HepG2 (cell line): ENCODE data around the gene NLRP5. TPM values are rescaled to one million over a fixed set of nuclear protein-coding genes. Genes with fewer than 3 reads are reported as not detected.

Experiments used
- CENPT ChIP-seq: sonication (generic); formaldehyde crosslinking; IDR thresholded peaks from 2 replicates; pipeline ENCODE4 v1.8.0; 2022; ENCODE audit warnings: low read depth, mild to moderate bottlenecking, moderate library complexity, missing genetic modification reagents
- MAZ ChIP-seq, 2 experiments: sonication (generic) in 1 of 2; formaldehyde crosslinking in 1 of 2; IDR thresholded peaks; 2 replicates each; pipeline versions ENCODE4 v1.5.0 to v1.6.1; 2012 to 2020; ENCODE audit warnings: low read depth in 2 of 2, mild to moderate bottlenecking in 2 of 2, borderline replicate concordance in 1 of 2, improper control_type of control experiment in 1 of 2, low read length in 1 of 2, missing genetic modification reagents in 1 of 2, moderate library complexity in 1 of 2
- NRL ChIP-seq: sonication (generic); formaldehyde crosslinking; IDR thresholded peaks from 2 replicates; pipeline ENCODE4 v1.5.0; 2020; ENCODE audit warnings: missing genetic modification reagents, mild to moderate bottlenecking, moderate library complexity, borderline replicate concordance
- PAWR ChIP-seq: sonication (generic); formaldehyde crosslinking; IDR thresholded peaks from 2 replicates; pipeline ENCODE4 v1.4.0; 2020; ENCODE audit warnings: missing genetic modification reagents, mild to moderate bottlenecking, borderline replicate concordance
- THAP11 ChIP-seq: IDR thresholded peaks from 2 replicates; pipeline ENCODE4 v1.6.1; 2016; ENCODE audit warnings: missing biosample characterization, missing genetic modification reagents
- ZFP36 ChIP-seq: fragments of 150-350 bp; IDR thresholded peaks from 2 replicates; pipeline ENCODE4 v1.6.1; 2018; ENCODE audit warnings: borderline replicate concordance, low read length, low read depth; ENCODE audit not compliant: partially characterized antibody
- ZNF205 ChIP-seq: IDR thresholded peaks from 2 replicates; pipeline ENCODE4 v1.6.1; 2018; ENCODE audit warnings: missing biosample characterization, missing genetic modification reagents
- ZNF510 ChIP-seq: sonication (generic); formaldehyde crosslinking; IDR thresholded peaks from 2 replicates; pipeline ENCODE4 v1.4.0; 2020; ENCODE audit warnings: low read depth, mild to moderate bottlenecking, missing genetic modification reagents
- polyA plus RNA-seq, 8 experiments: library from polyadenylated mRNA; depleted of rRNA in 3 of 8; stranded (reverse) in 7 of 8; unstranded in 1 of 8; fragments of >200 nt; fragmentation: Illumina TruSeq in 4 of 8; extraction: Trizol in 4 of 8; gene quantifications; 2 replicates each; pipeline versions ENCODE4 v1.2.1 to v1.2.3, GENCODE V29; 2011 to 2016; ENCODE audit warnings: low read depth in 4 of 8, missing spikeins in 1 of 8, mixed read lengths in 1 of 8; ENCODE audit not compliant: insufficient read depth in 1 of 8
- total RNA-seq, 5 experiments: library from RNA; depleted of rRNA; stranded (reverse); fragments of >200 nt; fragmentation: Illumina TruSeq; extraction: Trizol; gene quantifications; 2 replicates each; pipeline ENCODE4 v1.2.3, GENCODE V29; 2016; ENCODE audit warnings: low read depth in 1 of 5
- TF ChIP-seq, protein P1 (sequence below): sonication (generic); formaldehyde crosslinking; IDR thresholded peaks from 2 replicates; pipeline ENCODE4 v1.8.1; 2023; ENCODE audit warnings: missing genetic modification reagents, inconsistent platforms, borderline replicate concordance
- TF ChIP-seq, protein P2 (sequence below), 2 experiments: sonication (generic) in 1 of 2; formaldehyde crosslinking in 1 of 2; IDR thresholded peaks; 2 replicates each; pipeline versions ENCODE4 v1.4.0 to v1.6.1; 2018 to 2020; ENCODE audit warnings: missing genetic modification reagents in 2 of 2, borderline replicate concordance in 1 of 2, low read depth in 1 of 2, mild to moderate bottlenecking in 1 of 2, missing biosample characterization in 1 of 2
- TF ChIP-seq, protein P3 (sequence below): sonication (generic); formaldehyde crosslinking; IDR thresholded peaks from 2 replicates; pipeline ENCODE4 v1.4.0; 2020; ENCODE audit warnings: missing genetic modification reagents
- TF ChIP-seq, protein P4 (sequence below): sonication (generic); formaldehyde crosslinking; conservative IDR thresholded peaks from 2 replicates; pipeline ENCODE4 v1.8.0; 2022; ENCODE audit warnings: mild to moderate bottlenecking, moderate library complexity, missing genetic modification reagents

The NLRP5 gene
- total and polyA plus RNA-seq, 2 of the 13 experiments (the other 11 are each of a cell fraction or from before 2014, with no cell fraction given) = not detected

DNA sequence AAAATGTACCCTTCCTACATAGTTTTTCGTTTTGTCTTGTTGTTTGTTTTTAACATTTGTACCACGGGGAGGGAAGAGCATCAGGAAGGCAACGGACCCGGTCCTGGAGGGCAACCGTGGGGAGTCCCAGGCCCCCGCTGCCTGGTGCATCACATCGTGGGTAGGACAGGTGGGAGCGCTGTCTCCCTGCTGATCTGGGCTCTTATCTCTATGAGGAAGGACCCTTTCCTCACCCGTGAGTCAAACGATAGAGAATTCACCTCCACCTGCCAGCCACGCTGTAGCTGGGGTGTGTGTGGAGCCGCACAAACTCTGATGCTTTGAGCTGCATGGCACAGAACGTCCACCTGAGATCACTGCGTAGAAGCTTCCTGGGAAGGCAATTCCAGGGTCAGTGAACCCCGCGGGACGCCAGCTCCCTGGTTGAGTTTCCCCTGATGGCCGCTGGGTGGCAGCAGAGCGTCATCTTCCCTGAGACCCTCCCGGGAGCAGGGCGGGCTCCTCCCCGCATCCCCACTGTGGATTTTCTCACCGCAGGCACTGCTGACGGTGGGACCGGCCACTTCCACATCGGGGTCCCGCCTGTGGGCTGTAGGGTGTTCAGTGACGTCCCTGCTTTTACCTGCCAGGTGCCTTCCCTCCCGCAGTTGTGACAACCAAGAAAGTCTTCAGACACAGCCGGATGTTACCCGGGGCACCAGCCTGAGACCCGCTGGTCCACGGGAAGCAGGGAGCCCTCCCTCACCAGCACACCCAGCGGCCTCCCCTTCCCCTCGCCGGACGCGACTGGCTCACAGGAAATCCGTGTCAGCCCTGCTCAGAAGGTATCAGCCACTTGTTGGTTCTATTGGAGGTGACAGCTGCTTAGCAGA lies 79.8 kb downstream of the NLRP5 start (continued):
- TF ChIP-seq ZFP36 = no peak
- TF ChIP-seq, protein P1, sequence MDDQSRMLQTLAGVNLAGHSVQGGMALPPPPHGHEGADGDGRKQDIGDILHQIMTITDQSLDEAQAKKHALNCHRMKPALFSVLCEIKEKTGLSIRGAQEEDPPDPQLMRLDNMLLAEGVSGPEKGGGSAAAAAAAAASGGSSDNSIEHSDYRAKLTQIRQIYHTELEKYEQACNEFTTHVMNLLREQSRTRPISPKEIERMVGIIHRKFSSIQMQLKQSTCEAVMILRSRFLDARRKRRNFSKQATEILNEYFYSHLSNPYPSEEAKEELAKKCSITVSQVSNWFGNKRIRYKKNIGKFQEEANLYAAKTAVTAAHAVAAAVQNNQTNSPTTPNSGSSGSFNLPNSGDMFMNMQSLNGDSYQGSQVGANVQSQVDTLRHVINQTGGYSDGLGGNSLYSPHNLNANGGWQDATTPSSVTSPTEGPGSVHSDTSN (CRISPR knock-in tag) = no peak
- TF ChIP-seq ZNF510 (CRISPR knock-in tag) = 0 out of 2 replicates have a peak, but pooled peaks have one; percentile 66
- TF ChIP-seq, protein P2, sequence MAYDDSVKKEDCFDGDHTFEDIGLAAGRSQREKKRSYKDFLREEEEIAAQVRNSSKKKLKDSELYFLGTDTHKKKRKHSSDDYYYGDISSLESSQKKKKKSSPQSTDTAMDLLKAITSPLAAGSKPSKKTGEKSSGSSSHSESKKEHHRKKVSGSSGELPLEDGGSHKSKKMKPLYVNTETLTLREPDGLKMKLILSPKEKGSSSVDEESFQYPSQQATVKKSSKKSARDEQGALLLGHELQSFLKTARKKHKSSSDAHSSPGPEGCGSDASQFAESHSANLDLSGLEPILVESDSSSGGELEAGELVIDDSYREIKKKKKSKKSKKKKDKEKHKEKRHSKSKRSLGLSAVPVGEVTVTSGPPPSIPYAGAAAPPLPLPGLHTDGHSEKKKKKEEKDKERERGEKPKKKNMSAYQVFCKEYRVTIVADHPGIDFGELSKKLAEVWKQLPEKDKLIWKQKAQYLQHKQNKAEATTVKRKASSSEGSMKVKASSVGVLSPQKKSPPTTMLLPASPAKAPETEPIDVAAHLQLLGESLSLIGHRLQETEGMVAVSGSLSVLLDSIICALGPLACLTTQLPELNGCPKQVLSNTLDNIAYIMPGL (CRISPR knock-in tag; IDR thresholded peaks at IDR 0.05; ENCODE audit: borderline replicate concordance in 1 of 2, low read depth in 1 of 2) = 0 out of 4 replicates have a peak, but pooled peaks of 1 of the 2 experiments have one; percentile 59
- no peak for TF ChIP-seq MAZ (IDR thresholded peaks at IDR 0.05; ENCODE audit: borderline replicate concordance, low read depth, low read length)
- 0 out of 2 replicates have a peak, but pooled peaks have one; percentile 37 for TF ChIP-seq MAZ (CRISPR knock-in tag; IDR thresholded peaks at IDR 0.05; ENCODE audit: low read depth)
- TF ChIP-seq, protein P3, sequence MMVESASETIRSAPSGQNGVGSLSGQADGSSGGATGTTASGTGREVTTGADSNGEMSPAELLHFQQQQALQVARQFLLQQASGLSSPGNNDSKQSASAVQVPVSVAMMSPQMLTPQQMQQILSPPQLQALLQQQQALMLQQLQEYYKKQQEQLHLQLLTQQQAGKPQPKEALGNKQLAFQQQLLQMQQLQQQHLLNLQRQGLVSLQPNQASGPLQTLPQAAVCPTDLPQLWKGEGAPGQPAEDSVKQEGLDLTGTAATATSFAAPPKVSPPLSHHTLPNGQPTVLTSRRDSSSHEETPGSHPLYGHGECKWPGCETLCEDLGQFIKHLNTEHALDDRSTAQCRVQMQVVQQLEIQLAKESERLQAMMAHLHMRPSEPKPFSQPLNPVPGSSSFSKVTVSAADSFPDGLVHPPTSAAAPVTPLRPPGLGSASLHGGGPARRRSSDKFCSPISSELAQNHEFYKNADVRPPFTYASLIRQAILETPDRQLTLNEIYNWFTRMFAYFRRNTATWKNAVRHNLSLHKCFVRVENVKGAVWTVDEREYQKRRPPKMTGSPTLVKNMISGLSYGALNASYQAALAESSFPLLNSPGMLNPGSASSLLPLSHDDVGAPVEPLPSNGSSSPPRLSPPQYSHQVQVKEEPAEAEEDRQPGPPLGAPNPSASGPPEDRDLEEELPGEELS (CRISPR knock-in tag) = no peak
- TF ChIP-seq ZNF205 = no peak
- no peak for TF ChIP-seq THAP11 (CRISPR knock-in tag)
- TF ChIP-seq CENPT = no peak
- TF ChIP-seq PAWR = no peak
- peak; percentile 38; the same call in 1 of the 2 replicates for TF ChIP-seq NRL (CRISPR knock-in tag)
- TF ChIP-seq, protein P4, sequence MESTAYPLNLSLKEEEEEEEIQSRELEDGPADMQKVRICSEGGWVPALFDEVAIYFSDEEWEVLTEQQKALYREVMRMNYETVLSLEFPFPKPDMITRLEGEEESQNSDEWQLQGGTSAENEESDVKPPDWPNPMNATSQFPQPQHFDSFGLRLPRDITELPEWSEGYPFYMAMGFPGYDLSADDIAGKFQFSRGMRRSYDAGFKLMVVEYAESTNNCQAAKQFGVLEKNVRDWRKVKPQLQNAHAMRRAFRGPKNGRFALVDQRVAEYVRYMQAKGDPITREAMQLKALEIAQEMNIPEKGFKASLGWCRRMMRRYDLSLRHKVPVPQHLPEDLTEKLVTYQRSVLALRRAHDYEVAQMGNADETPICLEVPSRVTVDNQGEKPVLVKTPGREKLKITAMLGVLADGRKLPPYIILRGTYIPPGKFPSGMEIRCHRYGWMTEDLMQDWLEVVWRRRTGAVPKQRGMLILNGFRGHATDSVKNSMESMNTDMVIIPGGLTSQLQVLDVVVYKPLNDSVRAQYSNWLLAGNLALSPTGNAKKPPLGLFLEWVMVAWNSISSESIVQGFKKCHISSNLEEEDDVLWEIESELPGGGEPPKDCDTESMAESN (CRISPR knock-in tag) = 0 out of 2 replicates have a peak, but pooled peaks have one; percentile 46
